Osteoblast (primary cell): ENCODE measurements around the gene TSPAN33. TPM values are rescaled to one million over a fixed set of nuclear protein-coding genes. Genes with fewer than 3 reads are reported as not detected.

Source experiments
- small RNA-seq: library from RNA; depleted of rRNA; stranded (forward); fragments of <200 nt; gene quantifications from one replicate; pipeline ENCODE3, GENCODE V24; 2012
- total RNA-seq: library from RNA; depleted of rRNA; stranded (reverse); fragments of >200 nt; gene quantifications from 2 replicates; pipeline ENCODE4 v1.2.3, GENCODE V29; 2012

The TSPAN33 gene
- total RNA-seq, 1 donor = 0.36 TPM

Small RNA genes lying within 50 kb of the gene (small RNA-seq; reads per million reads assigned to genes)
- 0.82 reads per million, percentile 14 among the genes with 10 or more reads in this experiment for gene RNY1P11

Other genes starting within 250 kb of the TSPAN33 start
- 0.88 and 1.1 TPM in 2 replicates for gene KCP, start 234.0 kb upstream of the TSPAN33 start, total RNA-seq
- under 0.01 TPM in 2 replicates for gene IRF5, start 206.8 kb upstream of the TSPAN33 start, total RNA-seq
- 54.5 and 56.1 TPM in 2 replicates for gene TNPO3, start 89.6 kb upstream of the TSPAN33 start, total RNA-seq
- gene SMO, start 43.9 kb downstream of the TSPAN33 start, total RNA-seq = 19.9 and 23.9 TPM in 2 replicates
- 10.1 and 11.2 TPM in 2 replicates for gene AHCYL2, start 80.3 kb downstream of the TSPAN33 start, total RNA-seq